Measurements from ENCODE around the gene COL9A3.

COL9A3 gene

GRCh38 chr20:62809530-62810428 lies 7.1 kb upstream of the COL9A3 start:
- DNase-seq (ENCODE audit: low spot score), result no peak
- in situ Hi-C loops (cut with MboI; ENCODE audit: low pct_unique_long_range_greater_than_20kb, low sequenced_read_pairs, unreplicated experiment), result no loop called here
- TF ChIP-seq CTCF (IDR thresholded peaks at IDR 0.05; ENCODE audit: extremely low read depth, insufficient read depth, missing control alignments), result no peak

GRCh38 chr20:62811320-62811719 lies 5.5 kb upstream of the COL9A3 start:
- no peak for DNase-seq (ENCODE audit: low spot score)
- in situ Hi-C loops (cut with MboI; ENCODE audit: low pct_unique_long_range_greater_than_20kb, low sequenced_read_pairs, unreplicated experiment), result no loop called here
- no peak for TF ChIP-seq CTCF (IDR thresholded peaks at IDR 0.05; ENCODE audit: extremely low read depth, insufficient read depth, missing control alignments)

- in situ Hi-C loops (cut with MboI; ENCODE audit: low pct_unique_long_range_greater_than_20kb, low sequenced_read_pairs, unreplicated experiment), result no loop called here
- no peak for DNase-seq (ENCODE audit: low spot score)
- no peak for TF ChIP-seq CTCF (IDR thresholded peaks at IDR 0.05; ENCODE audit: extremely low read depth, insufficient read depth, missing control alignments)
These were observed 5.1 kb upstream of the COL9A3 start for GRCh38 chr20:62811720-62812119.

GRCh38 chr20:62812181-62812906 lies 4.5 kb upstream of the COL9A3 start:
- no peak for TF ChIP-seq CTCF (IDR thresholded peaks at IDR 0.05; ENCODE audit: extremely low read depth, insufficient read depth, missing control alignments)
- in situ Hi-C loops (cut with MboI; ENCODE audit: low pct_unique_long_range_greater_than_20kb, low sequenced_read_pairs, unreplicated experiment), result no loop called here

GRCh38 chr20:62812907-62813200 lies 4.0 kb upstream of the COL9A3 start:
- no peak for TF ChIP-seq CTCF (IDR thresholded peaks at IDR 0.05; ENCODE audit: extremely low read depth, insufficient read depth, missing control alignments)
- DNase-seq (ENCODE audit: low spot score), result no peak
- in situ Hi-C loops (cut with MboI; ENCODE audit: low pct_unique_long_range_greater_than_20kb, low sequenced_read_pairs, unreplicated experiment), result no loop called here

More at GRCh38 chr20:62812181-62812906, 4.5 kb upstream of the COL9A3 start:
- no peak for DNase-seq (ENCODE audit: low spot score)

GRCh38 chr20:62813588-62813987 lies 3.3 kb upstream of the COL9A3 start:
- in situ Hi-C loops (cut with MboI; ENCODE audit: low pct_unique_long_range_greater_than_20kb, low sequenced_read_pairs, unreplicated experiment), result no loop called here
- TF ChIP-seq CTCF (IDR thresholded peaks at IDR 0.05; ENCODE audit: extremely low read depth, insufficient read depth, missing control alignments), result no peak
- no peak for DNase-seq (ENCODE audit: low spot score)
